PC-3 (cell line): ENCODE results near the gene SCRT2. TPM values are rescaled to one million over a fixed set of nuclear protein-coding genes. Genes with fewer than 3 reads are reported as not detected.

Experiments
- ATAC-seq: fragments of 200-7000 bp; cut with Tn5 transposase; 2 replicates; pipeline ENCODE4 v1.9.1; 2020; ENCODE audit warnings: mild to moderate bottlenecking, moderate library complexity
- BruUV-seq: library from RNA; stranded (reverse); fragments of 400-500 nt; replicated peaks from 2 replicates; lab custom pipeline; 2021; lab: Mats Ljungman, UMichigan
- CTCF ChIA-PET: fragments of 300-600 bp; sonication (Branson Sonifier 250); formaldehyde crosslinking; loops from one replicate; lab custom pipeline; 2022; ENCODE audit warnings: antibody characterized with exemption; lab: Charles Lee
- POLR2A ChIA-PET: fragments of 300-600 bp; sonication (Branson Sonifier 250); formaldehyde crosslinking; loops from one replicate; lab custom pipeline; 2022; ENCODE audit warnings: antibody characterized with exemption; ENCODE audit not compliant: unreplicated experiment; lab: Charles Lee
- DNase-seq: peaks from one replicate; pipeline ENCODE4 v3.0.0-alpha.2; 2015
- H2AFZ ChIP-seq: fragments of 300-600 bp; sonication (generic); 2 replicates; pipeline ENCODE4 v1.6.0; 2016; ENCODE audit warnings: antibody characterized with exemption, low read length
- H3F3A ChIP-seq: fragments of 300-600 bp; sonication (generic); one replicate; pipeline ENCODE4 v1.6.0; 2017; ENCODE audit warnings: antibody characterized with exemption, low read length, control low read depth, mild to moderate bottlenecking; ENCODE audit not compliant: unreplicated experiment
- H3K27ac ChIP-seq: fragments of 300-600 bp; sonication (generic); 2 replicates; pipeline ENCODE4 v1.5.1; 2016; ENCODE audit warnings: mild to moderate bottlenecking, low read length
- H3K27me3 ChIP-seq: fragments of 300-600 bp; sonication (generic); 2 replicates; pipeline ENCODE4 v1.6.1; 2016; ENCODE audit warnings: low read length, mixed read lengths
- H3K36me3 ChIP-seq: fragments of 300-600 bp; sonication (generic); 2 replicates; pipeline ENCODE4 v1.6.1; 2016; ENCODE audit warnings: low read depth, mixed run types, low read length, mixed read lengths
- H3K4me1 ChIP-seq: fragments of 300-600 bp; sonication (generic); 2 replicates; pipeline ENCODE4 v1.5.1; 2016; ENCODE audit warnings: low read length; ENCODE audit not compliant: insufficient read depth
- H3K4me2 ChIP-seq: fragments of 300-600 bp; sonication (generic); 2 replicates; pipeline ENCODE4 v1.6.0; 2016; ENCODE audit warnings: low read length
- H3K4me3 ChIP-seq: fragments of 300-600 bp; sonication (generic); 2 replicates; pipeline ENCODE4 v1.5.1; 2016; ENCODE audit warnings: mild to moderate bottlenecking, low read length, mixed read lengths
- H3K79me2 ChIP-seq: fragments of 300-600 bp; sonication (generic); 2 replicates; pipeline ENCODE4 v1.6.1; 2017; ENCODE audit warnings: low read length, mixed read lengths
- H3K9ac ChIP-seq: fragments of 300-600 bp; sonication (generic); 2 replicates; pipeline ENCODE4 v1.6.0; 2016; ENCODE audit warnings: mild to moderate bottlenecking, low read length
- H3K9me2 ChIP-seq: fragments of 300-600 bp; sonication (generic); replicated peaks from 2 replicates; pipeline ENCODE4 v1.6.1; 2016; ENCODE audit warnings: mixed run types, low read length, mixed read lengths
- H3K9me3 ChIP-seq: fragments of 300-600 bp; sonication (generic); 2 replicates; pipeline ENCODE4 v1.6.1; 2016; ENCODE audit warnings: low read length, mixed read lengths
- H4K20me1 ChIP-seq: fragments of 300-600 bp; sonication (generic); 2 replicates; pipeline ENCODE4 v1.6.1; 2016; ENCODE audit warnings: low read length, mixed read lengths
- CTCF ChIP-seq: fragments of 300-600 bp; sonication (generic); conservative IDR thresholded peaks from 2 replicates; pipeline ENCODE4 v1.5.1; 2017; ENCODE audit warnings: antibody characterized with exemption, low read depth, mild to moderate bottlenecking, low read length
- EZH2 ChIP-seq: fragments of 300-600 bp; sonication (generic); IDR thresholded peaks from one replicate; pipeline ENCODE4 v1.6.1; 2017; ENCODE audit warnings: antibody characterized with exemption, mild to moderate bottlenecking, low read length; ENCODE audit not compliant: unreplicated experiment
- EZH2phosphoT487 ChIP-seq: fragments of 300-600 bp; sonication (generic); IDR thresholded peaks from 2 replicates; pipeline ENCODE4 v1.6.1; 2018; ENCODE audit warnings: mild to moderate bottlenecking, antibody characterized with exemption, low read length, borderline replicate concordance
- intact Hi-C: fragments of 100-400 bp; cut with micrococcal nuclease; formaldehyde crosslinking; loops from 2 replicates; pipeline ENCODE4 v1.9.0; 2023
- total RNA-seq: library from RNA; depleted of rRNA; stranded (reverse); fragments of >200 nt; gene quantifications from 2 replicates; pipeline ENCODE4 v1.2.3, GENCODE V29; 2014

SCRT2 gene
- total RNA-seq, 1 experiment from 2014 or later: not detected

GRCh38 chr20:719068-719467, 43.5 kb upstream of the SCRT2 start:
- BruUV-seq: no TSS peak
- CTCF ChIA-PET: no interaction called here
- no peaks in the 10 kb centered on the region for H4K20me1 ChIP-seq
- H3K9ac ChIP-seq: no peak overlapping the region
- H3F3A ChIP-seq: no peaks in the 10 kb centered on the region
- no peak for TF ChIP-seq EZH2phosphoT487
- TF ChIP-seq CTCF: no peak
- TF ChIP-seq EZH2: no peak
- no peaks in the 10 kb centered on the region for H3K4me1 ChIP-seq
- DNase-seq (no peak), ATAC-seq (no peak)
- H3K27ac ChIP-seq: no peak overlapping the region
- H3K36me3 ChIP-seq: no peaks in the 10 kb centered on the region
- H3K4me3 ChIP-seq: no peak overlapping the region
- H3K9me2 ChIP-seq: no peaks in the 10 kb centered on the region
- intact Hi-C loops: no loop called here
- H2AFZ ChIP-seq: no peak overlapping the region
- H3K27me3 ChIP-seq: peaks cover 70% of the 10 kb centered on the region
- no peaks in the 10 kb centered on the region for H3K79me2 ChIP-seq
- no peak overlapping the region for H3K4me2 ChIP-seq
- 0 out of 2 replicates have a peak, but pooled peaks cover 9% of the 10 kb centered on the region for H3K9me3 ChIP-seq
- POLR2A ChIA-PET: no interaction called here

DNA sequence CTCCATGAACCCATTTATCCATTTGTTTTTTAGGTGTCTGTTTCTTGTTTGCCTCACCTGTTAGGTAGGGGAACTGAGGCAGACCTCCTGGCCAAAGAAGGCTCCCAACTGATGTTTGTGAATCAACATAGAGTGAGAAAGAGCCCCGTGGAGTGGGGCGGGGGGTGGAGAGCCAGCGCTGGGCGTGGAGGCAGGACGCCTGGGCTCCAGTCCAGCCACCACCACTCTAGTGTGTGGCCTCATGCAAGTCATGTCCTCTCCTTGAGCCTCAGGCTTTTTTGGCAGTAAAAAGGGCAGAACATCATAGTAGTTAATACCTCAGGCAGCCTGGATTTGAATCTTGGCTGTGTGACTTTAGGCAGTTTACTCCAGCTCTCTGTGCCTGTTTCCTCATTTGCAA, 42.2 kb upstream of the SCRT2 start:
- H3K79me2 ChIP-seq: no peaks in the 10 kb centered on the region
- no peaks in the 10 kb centered on the region for H3K9me2 ChIP-seq
- no TSS peak for BruUV-seq
- H3K4me1 ChIP-seq: no peaks in the 10 kb centered on the region
- no peaks in the 10 kb centered on the region for H3K36me3 ChIP-seq
- no peak overlapping the region for H3K27ac ChIP-seq
- CTCF ChIA-PET: no interaction called here
- no peak for DNase-seq
- POLR2A ChIA-PET: no interaction called here
- no peaks in the 10 kb centered on the region for H4K20me1 ChIP-seq
- no peaks in the 10 kb centered on the region for H3F3A ChIP-seq
- peaks cover 72% of the 10 kb centered on the region for H3K27me3 ChIP-seq
- H3K4me3 ChIP-seq: no peak overlapping the region
- no peak for ATAC-seq
- H3K4me2 ChIP-seq: no peak overlapping the region
- TF ChIP-seq CTCF (no peak), EZH2 (no peak), EZH2phosphoT487 (no peak)
- no peak overlapping the region for H3K9ac ChIP-seq
- 0 out of 2 replicates have a peak, but pooled peaks cover 14% of the 10 kb centered on the region for H3K9me3 ChIP-seq
- intact Hi-C loops: no loop called here
- H2AFZ ChIP-seq: no peak overlapping the region

DNA sequence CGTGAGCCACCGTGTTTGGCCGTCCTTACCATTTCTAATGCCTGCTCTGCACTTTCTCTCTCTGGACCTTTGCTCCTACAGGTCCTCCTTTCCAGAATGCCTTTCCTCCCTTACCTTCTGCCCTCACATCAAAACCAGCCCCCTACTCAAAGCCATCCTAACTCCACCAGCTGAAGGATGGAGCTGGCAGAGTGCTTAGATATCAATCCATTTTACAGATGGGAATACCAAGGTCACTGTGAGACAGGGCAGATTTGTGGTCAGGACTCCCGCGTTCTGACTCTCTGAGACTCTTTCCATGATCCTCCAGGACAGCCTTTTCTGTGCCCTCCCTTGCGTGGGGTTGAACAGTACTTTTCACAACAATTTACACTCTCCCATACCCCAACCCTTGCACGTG, 41.7 kb upstream of the SCRT2 start:
- Histone ChIP-seq H2AFZ (no peak overlapping the region), H3K27me3 (peaks cover 67% of the 10 kb centered on the region), H3F3A (no peaks in the 10 kb centered on the region), H3K36me3 (no peaks in the 10 kb centered on the region), H3K4me1 (no peaks in the 10 kb centered on the region), H3K4me2 (no peak overlapping the region), H3K9me3 (0 out of 2 replicates have a peak, but pooled peaks cover 14% of the 10 kb centered on the region), H3K9me2 (no peaks in the 10 kb centered on the region), H3K9ac (no peak overlapping the region), H4K20me1 (no peaks in the 10 kb centered on the region), H3K27ac (no peak overlapping the region), H3K4me3 (no peak overlapping the region), H3K79me2 (no peaks in the 10 kb centered on the region)
- CTCF ChIA-PET: no interaction called here
- DNase-seq (no peak), ATAC-seq (no peak)
- intact Hi-C loops: no loop called here
- TF ChIP-seq EZH2phosphoT487: no peak
- TF ChIP-seq CTCF: no peak
- TF ChIP-seq EZH2: no peak
- BruUV-seq: no TSS peak
- POLR2A ChIA-PET: no interaction called here
